Neural crest cell (in vitro differentiated cells): ENCODE results near the gene STH. TPM values are rescaled to one million over a fixed set of nuclear protein-coding genes. Genes with fewer than 3 reads are reported as not detected.

ENCODE experiments used
- DNase-seq: peaks from one replicate; pipeline ENCODE4 v3.0.0; 2021; ENCODE audit warnings: low read depth, mixed read lengths, low spot score
- H3K27ac Mint-ChIP-seq: one replicate; pipeline ENCODE4 v1.8.0; 2021; ENCODE audit warnings: mild to moderate bottlenecking, mixed read lengths; ENCODE audit not compliant: unreplicated experiment
- H3K27me3 Mint-ChIP-seq: 2 replicates; pipeline ENCODE4 v1.8.0; 2021; ENCODE audit warnings: low read depth, mild to moderate bottlenecking, mixed read lengths
- H3K36me3 Mint-ChIP-seq: 2 replicates; pipeline ENCODE4 v1.8.0; 2021; ENCODE audit warnings: low read depth, mild to moderate bottlenecking, mixed read lengths
- H3K4me1 Mint-ChIP-seq: 2 replicates; pipeline ENCODE4 v1.8.0; 2021; ENCODE audit warnings: mixed read lengths
- H3K4me3 Mint-ChIP-seq: one replicate; pipeline ENCODE4 v1.8.0; 2021; ENCODE audit warnings: mild to moderate bottlenecking, mixed read lengths
- H3K9me3 Mint-ChIP-seq: 2 replicates; pipeline ENCODE4 v1.8.0; 2021; ENCODE audit warnings: mixed read lengths
- total RNA-seq: library from RNA; stranded (reverse); gene quantifications from 2 replicates; pipeline ENCODE4 v1.2.1, GENCODE V29; 2021
- TF ChIP-seq, protein P1 (sequence below): fragments of 200-600 bp; sonication (generic); conservative IDR thresholded peaks from 2 replicates; pipeline ENCODE4 v1.5.0; 2021; ENCODE audit warnings: antibody characterized with exemption, mild to moderate bottlenecking

STH gene
- total RNA-seq, 1 donor from 2014 or later = not detected

GRCh38 chr17:46039592-46040186 is 40.6 kb downstream of the STH start:
- no peak overlapping the region for H3K27ac Mint-ChIP-seq
- DNase-seq = no peak
- peaks cover 18% of the 10 kb centered on the region for H3K4me1 Mint-ChIP-seq
- H3K36me3 Mint-ChIP-seq = peaks cover 10% of the 10 kb centered on the region
- H3K9me3 Mint-ChIP-seq = no peaks in the 10 kb centered on the region
- TF ChIP-seq, protein P1, sequence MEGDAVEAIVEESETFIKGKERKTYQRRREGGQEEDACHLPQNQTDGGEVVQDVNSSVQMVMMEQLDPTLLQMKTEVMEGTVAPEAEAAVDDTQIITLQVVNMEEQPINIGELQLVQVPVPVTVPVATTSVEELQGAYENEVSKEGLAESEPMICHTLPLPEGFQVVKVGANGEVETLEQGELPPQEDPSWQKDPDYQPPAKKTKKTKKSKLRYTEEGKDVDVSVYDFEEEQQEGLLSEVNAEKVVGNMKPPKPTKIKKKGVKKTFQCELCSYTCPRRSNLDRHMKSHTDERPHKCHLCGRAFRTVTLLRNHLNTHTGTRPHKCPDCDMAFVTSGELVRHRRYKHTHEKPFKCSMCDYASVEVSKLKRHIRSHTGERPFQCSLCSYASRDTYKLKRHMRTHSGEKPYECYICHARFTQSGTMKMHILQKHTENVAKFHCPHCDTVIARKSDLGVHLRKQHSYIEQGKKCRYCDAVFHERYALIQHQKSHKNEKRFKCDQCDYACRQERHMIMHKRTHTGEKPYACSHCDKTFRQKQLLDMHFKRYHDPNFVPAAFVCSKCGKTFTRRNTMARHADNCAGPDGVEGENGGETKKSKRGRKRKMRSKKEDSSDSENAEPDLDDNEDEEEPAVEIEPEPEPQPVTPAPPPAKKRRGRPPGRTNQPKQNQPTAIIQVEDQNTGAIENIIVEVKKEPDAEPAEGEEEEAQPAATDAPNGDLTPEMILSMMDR = no peak
- H3K4me3 Mint-ChIP-seq = no peak overlapping the region
- H3K27me3 Mint-ChIP-seq = no peaks in the 10 kb centered on the region

- peaks cover 9% of the 10 kb centered on the region for H3K36me3 Mint-ChIP-seq
- H3K27ac Mint-ChIP-seq = no peak overlapping the region
- no peak overlapping the region for H3K4me3 Mint-ChIP-seq
- TF ChIP-seq, protein P1 = no peak
- no peaks in the 10 kb centered on the region for H3K9me3 Mint-ChIP-seq
- H3K27me3 Mint-ChIP-seq = no peaks in the 10 kb centered on the region
- DNase-seq = no peak
- peaks cover 28% of the 10 kb centered on the region for H3K4me1 Mint-ChIP-seq
Observed at GRCh38 chr17:46042246-46042645, 43.2 kb downstream of the STH start.

GRCh38 chr17:46042925-46043324 is 43.9 kb downstream of the STH start:
- TF ChIP-seq, protein P1 = no peak
- no peak for DNase-seq
- H3K4me3 Mint-ChIP-seq = peak overlapping the region; percentile 35
- peaks cover 8% of the 10 kb centered on the region for H3K36me3 Mint-ChIP-seq
- H3K27me3 Mint-ChIP-seq = no peaks in the 10 kb centered on the region
- H3K27ac Mint-ChIP-seq = no peak overlapping the region
- no peaks in the 10 kb centered on the region for H3K9me3 Mint-ChIP-seq
- H3K4me1 Mint-ChIP-seq = peaks cover 28% of the 10 kb centered on the region

DNA sequence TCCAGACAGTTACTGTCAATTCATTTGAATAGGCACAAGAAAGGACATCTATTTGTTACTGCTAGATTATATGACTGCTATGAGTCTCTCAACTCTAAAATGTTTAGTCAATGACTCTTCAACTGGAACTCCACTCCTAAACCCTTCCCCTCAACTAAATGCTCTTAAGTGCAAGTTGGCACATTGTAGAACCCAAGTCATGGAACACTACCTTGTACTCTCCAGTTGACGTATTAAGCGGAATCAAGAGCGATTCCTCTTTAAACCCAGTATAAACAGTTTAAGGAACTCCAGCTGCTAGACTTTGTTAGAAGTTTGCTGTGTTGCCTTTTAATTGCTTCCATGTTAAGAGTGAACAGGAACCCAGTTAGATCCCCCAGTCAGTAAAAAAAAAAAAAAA is 44.6 kb downstream of the STH start:
- DNase-seq = no peak
- no peaks in the 10 kb centered on the region for H3K9me3 Mint-ChIP-seq
- TF ChIP-seq, protein P1 = no peak
- peaks cover 28% of the 10 kb centered on the region for H3K4me1 Mint-ChIP-seq
- H3K36me3 Mint-ChIP-seq = peaks cover 3% of the 10 kb centered on the region
- no peaks in the 10 kb centered on the region for H3K27me3 Mint-ChIP-seq
- H3K4me3 Mint-ChIP-seq = no peak overlapping the region
- H3K27ac Mint-ChIP-seq = no peak overlapping the region

DNA sequence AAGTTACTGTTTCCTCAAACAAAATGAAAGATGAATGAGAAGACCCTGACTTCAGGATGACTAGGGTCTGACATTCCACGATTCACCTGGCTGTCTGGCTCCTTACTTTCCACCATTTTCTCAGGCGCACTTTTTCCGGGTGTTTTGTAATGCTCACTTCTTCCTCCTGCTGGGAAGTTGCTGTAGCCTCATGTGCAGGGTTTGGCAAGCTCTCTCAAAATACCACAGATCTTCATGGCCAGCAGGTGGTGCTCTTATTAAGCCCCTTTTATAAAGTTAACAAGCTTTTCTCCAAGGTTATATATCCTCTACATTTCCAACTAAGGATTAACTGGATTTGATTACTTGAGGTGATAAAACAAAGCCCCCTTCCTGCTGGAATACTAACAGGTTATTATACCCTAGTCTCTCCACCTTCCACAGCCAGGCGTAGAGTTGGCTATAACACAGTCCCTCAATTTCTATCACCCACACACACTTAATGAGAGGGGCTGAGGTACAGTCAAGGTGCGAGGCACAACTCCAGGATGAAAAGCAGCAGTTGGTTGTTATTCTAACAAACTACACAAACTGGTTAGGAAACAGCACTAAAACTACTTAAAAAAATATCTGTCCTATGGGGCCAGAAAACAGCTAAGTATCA is 45.4 kb downstream of the STH start:
- Mint-ChIP-seq H3K4me1 (peaks cover 28% of the 10 kb centered on the region), H3K4me3 (no peak overlapping the region), H3K27me3 (no peaks in the 10 kb centered on the region), H3K36me3 (peaks cover 4% of the 10 kb centered on the region), H3K9me3 (no peaks in the 10 kb centered on the region), H3K27ac (no peak overlapping the region)
- TF ChIP-seq, protein P1 = peak; percentile 82
- peak; percentile 48 for DNase-seq
